Hematopoietic multipotent progenitor cell treated with erythropoietin and hydrocortisone succinate and interleukin-3 and kit ligand, for 8 days (in vitro differentiated cells): ENCODE results near the gene TAF6L.
"Not testable (repeated sequence)": the region's sequence is repeated elsewhere in the genome, so short reads cannot be mapped to it uniquely, and the experiment has no call there.

ENCODE experiments used
- DNase-seq: peaks from one replicate; pipeline ENCODE4 v3.0.0-alpha.2; 2015

Gene TAF6L

DNA sequence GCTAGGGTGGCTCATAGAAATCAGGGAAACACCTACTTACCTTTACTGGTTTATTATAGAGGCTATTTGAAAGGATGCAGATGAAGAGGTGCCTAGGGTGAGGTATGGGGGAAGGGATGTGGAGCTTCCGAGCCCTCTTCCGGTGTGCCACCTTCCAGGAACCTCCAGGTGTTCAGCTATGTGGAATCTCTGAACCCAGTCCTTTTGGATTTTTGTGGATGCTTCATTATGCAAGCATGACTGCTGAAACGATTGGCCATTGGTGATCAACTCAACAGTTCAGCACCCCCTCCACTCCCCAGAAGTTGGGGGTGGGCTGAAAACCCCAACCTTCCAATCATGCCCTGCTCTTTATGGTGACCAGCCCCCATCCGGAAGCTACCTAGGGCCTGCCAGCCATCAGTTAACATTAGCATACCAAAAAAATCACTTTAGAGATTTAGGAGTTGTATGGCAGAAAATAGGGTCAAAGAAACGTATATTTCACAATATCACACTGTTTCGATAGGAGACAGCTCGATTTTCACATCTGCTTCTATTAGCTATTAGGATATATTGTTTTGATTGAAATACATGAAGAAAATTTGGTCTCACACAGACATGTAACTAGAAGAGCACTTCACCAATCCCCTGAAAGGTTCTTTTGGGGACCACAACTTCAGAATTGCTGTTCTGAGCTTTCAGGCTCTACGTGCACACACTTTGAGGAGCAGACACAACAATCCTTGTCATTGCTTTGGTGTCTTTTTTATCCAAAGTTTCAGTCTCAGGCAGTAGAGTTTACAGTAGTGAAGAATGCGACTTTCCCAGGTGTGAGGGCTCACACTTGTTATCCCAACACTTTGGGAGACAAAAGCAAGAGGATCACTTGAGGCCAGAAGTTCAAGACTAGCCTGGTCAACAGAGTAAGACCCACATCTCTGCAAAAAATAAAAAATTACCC, 13.1 kb upstream of the TAF6L start:
- DNase-seq: no peak

DNA sequence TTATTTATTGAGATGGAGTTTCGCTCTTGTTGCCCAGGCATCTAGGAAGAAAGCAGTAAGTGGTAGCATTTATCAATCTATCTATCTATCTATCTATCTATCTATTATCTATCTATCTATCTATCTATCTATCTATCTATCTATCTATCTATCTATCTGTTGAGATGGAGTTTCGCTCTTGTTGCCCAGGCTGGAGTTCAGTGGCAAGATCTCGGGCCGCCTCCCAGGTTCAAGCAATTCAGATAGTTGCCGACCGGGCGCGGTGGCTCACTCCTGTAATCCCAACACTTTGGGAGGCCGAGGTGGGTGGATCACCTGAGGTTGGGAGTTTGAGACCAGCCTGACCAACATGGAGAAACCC, 10.3 kb upstream of the TAF6L start:
- not testable (repeated sequence) for DNase-seq

GRCh38 chr11:62770778-62771143, 435 bp upstream of the TAF6L start:
- no peak for DNase-seq

GRCh38 chr11:62774407-62774806, 3.2 kb downstream of the TAF6L start:
- DNase-seq: no peak

DNA sequence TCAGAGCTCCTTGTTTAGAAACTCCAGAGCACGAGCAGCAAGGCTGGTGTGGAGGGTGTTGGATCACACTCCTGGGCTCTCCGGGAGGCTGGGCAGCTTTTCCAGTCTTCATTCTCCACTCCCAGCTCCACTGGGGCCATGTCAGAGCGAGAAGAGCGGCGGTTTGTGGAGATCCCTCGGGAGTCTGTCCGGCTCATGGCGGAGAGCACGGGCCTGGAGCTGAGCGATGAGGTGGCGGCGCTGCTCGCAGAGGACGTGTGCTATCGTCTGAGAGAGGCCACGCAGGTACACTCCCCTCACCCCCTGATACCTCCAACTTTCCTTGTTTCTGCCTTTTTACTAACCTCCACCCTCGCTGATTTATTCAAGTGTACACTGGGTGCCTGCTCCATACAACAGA, 4.5 kb downstream of the TAF6L start:
- no peak for DNase-seq

DNA sequence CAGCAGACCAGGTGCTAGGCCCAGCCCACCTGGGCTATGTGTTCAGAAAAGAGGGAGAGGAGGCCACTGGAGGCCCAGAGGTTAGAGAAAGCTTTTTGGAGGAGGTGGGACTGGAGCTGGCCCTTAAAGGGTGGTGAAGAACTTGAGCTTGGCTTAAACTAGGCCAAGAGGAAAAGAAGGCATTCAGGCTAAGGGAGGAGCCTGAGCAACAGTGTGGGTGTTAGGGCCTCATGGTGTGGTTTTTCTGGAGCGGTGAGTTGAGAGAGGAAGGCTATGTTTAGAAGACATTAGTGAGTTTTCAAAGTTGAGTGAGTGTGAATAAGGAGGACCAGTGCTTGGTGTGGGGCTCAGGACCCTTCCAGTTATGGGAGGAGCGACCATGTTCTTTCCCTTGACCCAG, 6.2 kb downstream of the TAF6L start:
- DNase-seq: no peak

DNA sequence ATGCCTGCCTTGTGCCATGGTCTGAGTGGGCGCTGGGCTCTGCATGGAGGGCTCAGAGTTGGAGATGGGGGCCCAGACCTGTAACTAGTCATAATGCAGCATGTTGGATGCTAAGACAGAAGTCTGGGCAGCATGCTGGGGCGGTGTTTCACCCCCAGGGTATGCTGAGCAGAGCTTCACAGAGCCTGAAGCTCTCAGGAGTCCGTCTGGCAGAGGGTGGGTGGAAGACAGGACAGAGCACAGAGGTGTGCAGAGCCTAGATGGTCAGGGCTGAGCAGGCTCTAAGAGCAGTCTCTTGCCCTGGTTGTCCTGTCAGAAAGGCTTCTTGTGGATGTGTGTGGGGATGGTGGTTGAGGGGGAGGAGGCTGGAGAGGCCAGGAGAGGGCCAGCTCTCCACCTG, 7.2 kb downstream of the TAF6L start:
- DNase-seq: no peak

GRCh38 chr11:62782753-62783152, 11.6 kb downstream of the TAF6L start:
- DNase-seq: peak; percentile 28

DNA sequence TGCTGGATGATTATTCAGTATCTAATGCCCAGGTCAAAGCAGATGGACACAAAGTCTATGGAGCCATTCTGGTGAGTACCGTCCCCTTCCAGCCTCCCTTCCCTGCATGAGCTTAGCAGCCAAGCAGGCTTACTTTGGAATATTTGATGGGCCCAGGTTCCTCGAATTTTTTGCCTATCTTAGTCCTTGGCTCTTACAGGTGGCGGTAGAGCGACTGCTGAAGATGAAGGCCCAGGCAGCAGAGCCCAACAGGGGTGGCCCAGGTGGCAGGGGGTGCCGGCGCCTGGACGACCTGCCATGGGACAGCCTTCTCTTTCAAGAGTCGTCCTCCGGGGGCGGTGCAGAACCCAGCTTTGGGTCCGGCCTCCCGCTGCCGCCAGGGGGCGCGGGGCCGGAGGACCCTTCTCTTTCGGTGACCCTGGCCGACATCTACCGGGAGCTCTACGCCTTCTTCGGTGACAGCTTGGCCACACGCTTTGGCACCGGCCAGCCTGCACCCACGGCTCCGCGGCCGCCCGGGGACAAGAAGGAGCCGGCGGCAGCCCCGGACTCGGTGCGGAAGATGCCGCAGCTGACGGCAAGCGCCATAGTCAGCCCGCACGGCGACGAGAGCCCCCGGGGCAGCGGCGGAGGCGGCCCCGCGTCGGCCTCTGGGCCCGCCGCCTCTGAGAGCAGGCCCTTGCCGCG, 15.3 kb downstream of the TAF6L start:
- peak; percentile 87 for DNase-seq

DNA sequence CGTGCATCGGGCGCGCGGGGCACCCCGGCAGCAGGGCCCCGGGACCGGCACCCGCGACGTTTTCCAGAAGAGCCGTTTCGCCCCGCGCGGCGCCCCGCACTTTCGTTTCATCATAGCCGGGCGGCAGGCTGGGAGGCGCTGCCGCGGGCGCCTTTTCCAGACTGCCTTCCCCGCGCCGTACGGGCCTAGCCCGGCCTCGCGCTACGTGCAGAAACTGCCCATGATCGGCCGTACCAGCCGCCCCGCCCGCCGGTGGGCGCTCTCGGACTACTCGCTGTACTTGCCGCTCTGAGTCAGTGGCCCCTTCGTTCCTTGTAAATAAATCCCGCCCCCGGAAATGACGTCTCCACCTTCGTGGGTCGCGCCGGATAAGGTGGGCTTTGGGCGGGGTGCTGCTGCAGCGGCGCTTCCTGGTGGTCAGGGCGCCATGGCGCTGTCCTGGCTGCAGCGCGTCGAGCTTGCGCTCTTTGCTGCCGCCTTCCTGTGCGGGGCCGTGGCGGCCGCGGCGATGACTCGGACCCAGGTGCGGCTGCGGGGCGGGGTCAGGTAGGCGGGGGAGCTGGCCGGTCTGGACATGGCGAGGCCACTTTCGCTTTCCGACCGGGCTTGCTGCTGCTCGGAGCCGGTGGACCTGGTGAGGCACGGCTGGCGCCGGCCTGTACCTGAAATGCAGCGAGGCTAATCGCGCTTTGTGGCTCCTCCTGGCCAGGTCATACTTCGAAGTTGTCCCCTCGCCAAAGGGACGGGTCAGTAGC, 16.0 kb downstream of the TAF6L start, which contains the start of gene TMEM179B:
Gene TMEM179B, plus strand, starts transcription at position 398 of the 755 bp plus-strand sequence. Its CDS starts 30 bp downstream, at position 428.
- DNase-seq: peak; percentile 99

DNA sequence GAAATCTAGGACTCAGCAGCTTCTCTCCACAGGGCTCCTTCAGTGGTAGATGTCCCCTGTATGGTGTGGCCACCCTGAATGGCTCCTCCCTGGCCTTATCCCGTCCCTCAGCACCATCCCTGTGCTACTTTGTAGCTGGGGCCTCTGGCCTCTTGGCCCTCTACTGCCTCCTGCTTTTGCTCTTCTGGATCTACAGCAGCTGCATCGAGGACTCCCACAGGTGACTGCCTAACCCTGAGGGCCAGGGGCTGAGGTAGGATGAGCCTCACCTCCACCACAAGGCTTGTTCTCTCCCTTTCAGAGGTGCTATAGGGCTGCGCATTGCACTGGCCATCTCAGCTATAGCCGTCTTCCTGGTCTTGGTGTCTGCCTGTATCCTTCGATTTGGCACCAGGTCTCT, 17.8 kb downstream of the TAF6L start:
- DNase-seq: no peak

- DNase-seq: no peak
These were observed 18.4 kb downstream of the TAF6L start for GRCh38 chr11:62789576-62789975.

- DNase-seq: peak; percentile 87
These were observed 20.5 kb downstream of the TAF6L start, which contains the start of gene TMEM223 for GRCh38 chr11:62791501-62792201. Gene TMEM223, minus strand, starts transcription at chr11:62792006. Its CDS starts 12 bp downstream, at chr11:62791994.

- no peak for DNase-seq
These were observed 21.0 kb downstream of the TAF6L start for GRCh38 chr11:62792202-62792575.

- DNase-seq: no peak
These were observed 23.1 kb downstream of the TAF6L start for GRCh38 chr11:62794201-62794775.

DNA sequence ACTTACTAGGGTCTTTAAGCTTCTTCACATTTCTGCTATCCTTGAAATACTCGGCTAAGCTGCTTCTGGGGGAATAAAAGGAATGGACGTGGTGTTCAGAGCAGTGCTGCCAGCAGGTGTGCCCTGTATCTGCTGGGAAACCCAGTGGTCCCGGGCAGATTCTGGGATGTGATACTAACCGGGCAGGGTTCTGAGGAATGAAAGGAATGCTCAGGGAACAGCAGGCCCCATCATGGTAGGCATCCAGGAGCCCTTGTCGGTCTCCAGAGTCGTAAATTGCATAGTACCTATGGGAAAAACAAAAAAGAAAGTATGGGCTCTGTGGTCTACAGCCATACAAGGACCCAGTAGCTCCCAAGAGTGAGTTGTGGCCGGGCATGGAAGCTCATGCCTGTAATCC, 25.1 kb downstream of the TAF6L start:
- no peak for DNase-seq

DNA sequence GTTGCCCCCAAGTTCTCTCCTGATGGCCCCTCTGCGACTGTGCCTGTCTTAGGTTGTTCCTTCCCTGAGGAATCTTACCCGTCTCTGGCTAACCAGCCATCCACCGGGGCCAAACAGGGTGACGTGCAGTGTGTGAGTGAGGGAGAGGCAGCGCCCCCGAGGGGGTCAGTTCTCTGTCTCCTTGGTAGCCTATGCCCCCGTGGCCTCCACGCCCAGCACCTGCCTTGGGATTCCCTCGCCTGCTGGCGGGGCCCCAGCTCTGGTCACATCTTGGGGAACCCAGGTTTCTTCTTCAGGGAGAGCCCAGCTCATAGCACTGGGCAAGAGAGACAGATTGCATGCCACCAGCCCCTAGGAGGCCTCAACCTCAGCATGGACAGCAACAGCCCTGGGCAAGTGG, 28.3 kb downstream of the TAF6L start:
- DNase-seq: no peak

- no peak for DNase-seq
These were observed 29.9 kb downstream of the TAF6L start for GRCh38 chr11:62801071-62801470.

GRCh38 chr11:62804310-62805075, 33.3 kb downstream of the TAF6L start:
- peak; percentile 29 for DNase-seq

DNA sequence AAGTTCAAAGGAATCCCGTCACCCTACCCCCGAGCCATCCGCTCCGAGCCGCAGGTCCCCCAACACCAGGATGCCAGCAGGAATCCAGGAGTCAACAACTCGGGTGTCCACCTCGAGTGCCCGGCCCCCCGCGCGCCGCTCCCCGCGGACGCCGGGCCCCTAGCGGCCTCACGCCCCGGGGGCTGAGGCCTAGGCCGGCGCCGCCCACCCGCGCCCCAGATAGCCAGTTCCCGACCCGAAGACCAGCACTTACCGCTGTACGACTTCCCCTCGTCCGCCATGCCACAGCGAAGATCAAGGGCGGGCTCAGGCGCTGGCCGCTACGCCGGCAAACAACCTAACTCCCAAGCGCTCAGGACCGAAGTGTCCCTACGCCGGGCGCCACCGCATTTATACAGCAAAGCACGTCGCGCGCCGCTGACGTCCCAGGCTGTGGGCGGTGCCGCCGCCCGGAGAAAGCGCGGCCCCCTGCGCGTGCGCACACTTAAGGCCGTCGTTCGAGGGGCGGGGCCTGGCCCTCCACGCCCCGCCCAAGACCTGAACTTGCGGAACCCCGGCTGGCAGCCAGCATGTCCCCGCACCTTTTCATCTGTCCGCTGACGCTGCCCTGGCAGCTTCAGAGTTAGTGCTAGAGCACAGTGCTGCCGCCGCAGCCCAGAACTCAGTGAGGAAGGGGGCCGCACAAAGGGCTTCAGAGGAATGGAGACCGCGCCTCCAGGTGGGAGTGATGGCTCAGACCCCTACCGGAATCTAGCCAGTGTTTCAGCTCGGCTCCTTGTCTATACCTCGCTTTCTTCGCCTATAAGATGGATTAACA, 34.1 kb downstream of the TAF6L start, which contains the start of gene NXF1:
Gene NXF1, minus strand, starts transcription at position 365 of the 817 bp plus-strand sequence. Its CDS starts 84 bp downstream, at position 281.
- peak; percentile 93 for DNase-seq
